Gastroesophageal sphincter (tissue), 4 donors: ENCODE data around the gene ENPEP. TPM values are rescaled to one million over a fixed set of nuclear protein-coding genes. Genes with fewer than 3 reads are reported as not detected.
"Not testable (repeated sequence)": the region's sequence is repeated elsewhere in the genome, so short reads cannot be mapped to it uniquely, and the experiment has no call there.

Experiments used
- ATAC-seq: fragments of 150-250 bp; one replicate; pipeline ENCODE4 v1.9.1; 2016; ENCODE audit warnings: mild to moderate bottlenecking, moderate library complexity
- H3K27ac ChIP-seq, 4 donors: fragments of 200-600 bp; sonication (generic) in 3 of 4; 1 replicate in 3 of 4; 2 replicates in 1 of 4; pipeline ENCODE4 v1.5.1; 2016 to 2019
- H3K27me3 ChIP-seq: fragments of 200-600 bp; sonication (generic); one replicate; pipeline ENCODE4 v1.5.1; 2019
- H3K36me3 ChIP-seq, 2 donors: fragments of 200-600 bp; sonication (generic); one replicate each; pipeline ENCODE4 v1.5.1; 2019; ENCODE audit warnings: control low read depth in 1 of 2
- H3K4me1 ChIP-seq, 3 donors: fragments of 200-600 bp; sonication (generic); 1 replicate in 2 of 3; 2 replicates in 1 of 3; pipeline ENCODE4 v1.5.1; 2016 to 2019; ENCODE audit warnings: control low read depth in 2 of 3
- H3K4me3 ChIP-seq, 2 donors: fragments of 200-600 bp; sonication (generic); one replicate each; pipeline ENCODE4 v1.5.1; 2019; ENCODE audit warnings: mild to moderate bottlenecking in 1 of 2, moderate library complexity in 1 of 2
- H3K9me3 ChIP-seq, 3 donors: fragments of 200-600 bp; sonication (generic); one replicate each; pipeline ENCODE4 v1.5.1; 2017 to 2019; ENCODE audit warnings: control low read depth in 2 of 3
- CTCF ChIP-seq, 4 experiments: fragments of 200-600 bp in 2 of 4; fragments of 450-650 bp in 2 of 4; sonication (generic) in 1 of 4; IDR thresholded peaks; one replicate each; pipeline ENCODE4 v1.5.1; 2017 to 2019; ENCODE audit warnings: antibody characterized with exemption in 4 of 4, mild to moderate bottlenecking in 2 of 4, moderate library complexity in 2 of 4
- EP300 ChIP-seq: sonication (generic); formaldehyde crosslinking; IDR thresholded peaks from one replicate; pipeline ENCODE4 v1.6.1; 2017; ENCODE audit warnings: antibody characterized with exemption, mild to moderate bottlenecking
- POLR2A ChIP-seq, 2 donors: fragments of 450-650 bp; IDR thresholded peaks; one replicate each; pipeline ENCODE4 v1.6.1; 2017; ENCODE audit warnings: antibody characterized with exemption in 2 of 2, mild to moderate bottlenecking in 2 of 2, moderate library complexity in 1 of 2
- POLR2AphosphoS5 ChIP-seq: sonication (generic); formaldehyde crosslinking; IDR thresholded peaks from one replicate; pipeline ENCODE4 v1.6.1; 2017; ENCODE audit warnings: antibody characterized with exemption
- whole genome bisulfite sequencing, 2 donors: methylation state at CpG; one replicate each; pipeline ENCODE4 v1.1.5; 2018; ENCODE audit warnings: low coverage in 1 of 2; 5-methylcytosine and 5-hydroxymethylcytosine counted together
- total RNA-seq, 4 donors: library from RNA; depleted of rRNA; stranded (reverse); fragments of >200 nt; gene quantifications; one replicate each; pipeline ENCODE4 v1.1.0, GENCODE V29; 2016

ENPEP gene, protein sequence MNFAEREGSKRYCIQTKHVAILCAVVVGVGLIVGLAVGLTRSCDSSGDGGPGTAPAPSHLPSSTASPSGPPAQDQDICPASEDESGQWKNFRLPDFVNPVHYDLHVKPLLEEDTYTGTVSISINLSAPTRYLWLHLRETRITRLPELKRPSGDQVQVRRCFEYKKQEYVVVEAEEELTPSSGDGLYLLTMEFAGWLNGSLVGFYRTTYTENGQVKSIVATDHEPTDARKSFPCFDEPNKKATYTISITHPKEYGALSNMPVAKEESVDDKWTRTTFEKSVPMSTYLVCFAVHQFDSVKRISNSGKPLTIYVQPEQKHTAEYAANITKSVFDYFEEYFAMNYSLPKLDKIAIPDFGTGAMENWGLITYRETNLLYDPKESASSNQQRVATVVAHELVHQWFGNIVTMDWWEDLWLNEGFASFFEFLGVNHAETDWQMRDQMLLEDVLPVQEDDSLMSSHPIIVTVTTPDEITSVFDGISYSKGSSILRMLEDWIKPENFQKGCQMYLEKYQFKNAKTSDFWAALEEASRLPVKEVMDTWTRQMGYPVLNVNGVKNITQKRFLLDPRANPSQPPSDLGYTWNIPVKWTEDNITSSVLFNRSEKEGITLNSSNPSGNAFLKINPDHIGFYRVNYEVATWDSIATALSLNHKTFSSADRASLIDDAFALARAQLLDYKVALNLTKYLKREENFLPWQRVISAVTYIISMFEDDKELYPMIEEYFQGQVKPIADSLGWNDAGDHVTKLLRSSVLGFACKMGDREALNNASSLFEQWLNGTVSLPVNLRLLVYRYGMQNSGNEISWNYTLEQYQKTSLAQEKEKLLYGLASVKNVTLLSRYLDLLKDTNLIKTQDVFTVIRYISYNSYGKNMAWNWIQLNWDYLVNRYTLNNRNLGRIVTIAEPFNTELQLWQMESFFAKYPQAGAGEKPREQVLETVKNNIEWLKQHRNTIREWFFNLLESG
- total RNA-seq: 1 to 10 TPM; 2.9 to 7.0 (median 6.3) TPM

DNA sequence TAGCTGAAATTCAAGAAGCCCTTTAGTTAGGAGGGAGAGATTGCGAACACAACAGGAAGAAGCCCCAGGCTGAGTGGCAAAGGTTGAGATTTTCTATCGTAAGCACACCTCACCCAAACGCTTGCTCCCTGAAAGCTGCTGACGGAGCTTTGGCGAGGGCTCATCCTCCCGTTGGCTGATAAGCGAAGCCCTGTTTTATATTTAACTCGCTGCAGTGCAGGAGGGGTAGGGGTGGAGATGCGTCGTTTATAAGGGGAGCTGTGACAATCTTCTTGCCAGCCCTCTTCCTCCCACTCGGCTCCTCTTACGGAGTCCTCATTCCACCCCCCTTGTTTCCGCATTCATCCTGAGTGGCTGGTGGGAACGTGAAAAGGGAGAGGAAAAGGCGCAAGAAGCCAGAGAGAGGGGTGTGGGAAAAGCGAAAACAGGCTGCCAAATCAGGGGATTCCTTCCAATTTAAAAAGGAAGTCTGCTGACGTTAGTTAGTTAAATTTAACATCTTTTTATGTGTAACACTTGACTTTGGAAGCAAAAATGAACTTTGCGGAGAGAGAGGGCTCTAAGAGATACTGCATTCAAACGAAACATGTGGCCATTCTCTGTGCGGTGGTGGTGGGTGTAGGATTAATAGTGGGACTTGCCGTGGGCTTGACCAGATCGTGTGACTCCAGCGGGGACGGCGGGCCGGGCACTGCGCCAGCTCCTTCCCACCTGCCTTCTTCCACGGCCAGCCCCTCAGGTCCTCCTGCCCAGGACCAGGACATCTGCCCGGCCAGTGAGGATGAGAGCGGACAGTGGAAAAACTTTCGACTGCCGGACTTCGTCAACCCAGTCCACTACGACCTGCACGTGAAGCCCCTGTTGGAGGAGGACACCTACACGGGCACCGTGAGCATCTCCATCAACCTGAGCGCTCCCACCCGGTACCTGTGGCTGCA is at the start of gene ENPEP:
Gene ENPEP, plus strand, starts transcription at position 275 of the 938 bp plus-strand sequence. Its CDS starts 260 bp downstream, at position 535.
- peak within 1 kb of the TSS; percentile 29 to 50 for H3K4me3 ChIP-seq
- H3K36me3 ChIP-seq: no peaks in the 10 kb centered on the region
- TF ChIP-seq POLR2AphosphoS5 (no peak), EP300 (no peak), POLR2A (IDR thresholded peaks at IDR 0.05) (no peak), CTCF (IDR thresholded peaks at IDR 0.05) (no peak)
- peak; percentile 33 for ATAC-seq
- WGBS, 2 donors: 15 to 16% methylated on average over 15 to 24 of the region's 39 CpGs
- H3K9me3 ChIP-seq: no peaks in the 10 kb centered on the region
- peak within 1 kb of the TSS in 3 of 4 donors; percentile 53 to 74 (median 62) for H3K27ac ChIP-seq
- H3K27me3 ChIP-seq: peaks cover 14% of the 10 kb centered on the region
- H3K4me1 ChIP-seq: no peaks in the 10 kb centered on the region

DNA sequence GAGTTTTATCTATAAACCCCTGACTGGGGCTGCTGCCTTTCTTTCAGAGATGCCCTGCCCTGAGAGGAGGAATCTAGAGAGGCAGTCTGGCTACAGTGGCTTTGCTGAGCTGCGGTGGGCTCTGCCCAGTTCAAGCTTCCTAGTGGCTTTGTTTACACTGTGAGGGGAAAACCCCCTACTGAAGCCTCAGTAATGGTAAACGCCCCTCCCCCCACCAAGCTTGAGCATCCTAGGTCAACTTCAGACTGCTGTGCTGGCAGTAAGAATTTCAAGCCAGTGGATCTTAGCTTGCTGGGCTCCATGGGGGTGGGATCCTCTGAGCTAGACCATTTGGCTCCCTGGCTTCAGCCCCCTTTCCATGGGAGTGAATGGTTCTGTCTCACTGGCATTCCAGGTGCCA is 44.1 kb upstream of the ENPEP start:
- ATAC-seq: not testable (repeated sequence)

DNA sequence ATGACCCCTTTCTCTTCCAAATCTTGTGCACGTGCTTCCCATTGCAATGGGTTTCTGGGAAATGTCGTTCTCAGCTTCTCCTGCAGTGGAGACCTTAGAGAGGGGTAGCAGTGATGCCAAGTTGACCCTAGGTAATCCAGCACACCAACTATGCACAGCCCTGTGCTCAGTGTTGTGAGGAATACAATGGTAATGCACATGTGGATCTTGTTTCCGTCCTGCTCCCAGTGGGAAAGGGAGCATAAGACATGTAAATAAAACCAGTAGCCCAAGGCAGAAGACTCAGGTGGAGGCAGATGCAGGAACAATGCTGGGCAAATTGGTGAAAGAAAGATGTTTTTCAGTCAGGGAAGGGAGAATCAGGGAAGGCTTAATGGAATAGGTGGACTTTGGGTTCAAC is 38.7 kb upstream of the ENPEP start:
- not testable (repeated sequence) for H3K4me3 ChIP-seq, H3K9me3 ChIP-seq, H3K27ac ChIP-seq, H3K36me3 ChIP-seq, ATAC-seq, H3K27me3 ChIP-seq, H3K4me1 ChIP-seq
- 78% methylated on average over 3 of the region's 3 CpGs; no CpG with 5 or more reads in 1 of the 2 donors for WGBS, 2 donors

More for the DNA sequence above, 44.1 kb upstream of the ENPEP start:
- H3K4me1 ChIP-seq, H3K27me3 ChIP-seq, H3K36me3 ChIP-seq, H3K27ac ChIP-seq, H3K4me3 ChIP-seq: not testable (repeated sequence)
- no CpG with 5 or more reads among the region's 2 CpGs for WGBS, 2 donors
- peaks cover 0 to 28% (median 0%) of the 10 kb centered on the region in 3 donors for H3K9me3 ChIP-seq

DNA sequence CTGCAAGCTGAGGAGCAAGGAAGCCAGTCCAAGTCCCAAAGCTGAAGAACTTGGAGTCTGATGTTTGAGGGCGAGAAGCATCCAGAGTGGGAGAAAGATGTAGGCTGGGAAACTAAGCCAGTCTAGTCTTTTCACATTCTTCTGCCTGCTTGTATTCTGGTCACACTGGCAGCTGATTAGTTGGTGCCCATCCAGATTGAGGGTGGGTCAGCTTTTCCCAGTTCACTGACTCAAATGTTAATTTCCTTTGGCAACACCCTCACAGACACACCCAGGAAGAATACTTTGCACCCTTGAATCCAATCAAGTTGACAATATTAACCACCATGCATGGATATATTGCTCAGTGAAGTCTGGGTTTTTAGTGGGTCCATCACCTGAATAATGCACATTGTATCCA is 36.7 kb upstream of the ENPEP start:
- 80 to 83% methylated on average over 1 of the region's 1 CpG for WGBS, 2 donors
- H3K36me3 ChIP-seq, H3K4me1 ChIP-seq, H3K9me3 ChIP-seq, H3K27ac ChIP-seq, H3K4me3 ChIP-seq, ATAC-seq, H3K27me3 ChIP-seq: not testable (repeated sequence)

- ATAC-seq: no peak
- 70 to 90% methylated on average over 1 to 2 of the region's 2 CpGs for WGBS, 2 donors
- H3K4me3 ChIP-seq: no peak overlapping the region
- H3K27me3 ChIP-seq: peaks cover 4% of the 10 kb centered on the region
- no peaks in the 10 kb centered on the region for H3K9me3 ChIP-seq
- no peaks in the 10 kb centered on the region for H3K4me1 ChIP-seq
- no peak for TF ChIP-seq POLR2A (IDR thresholded peaks at IDR 0.05)
- TF ChIP-seq POLR2AphosphoS5: no peak
- TF ChIP-seq EP300: no peak
- no peak for TF ChIP-seq CTCF (IDR thresholded peaks at IDR 0.05)
- no peak overlapping the region for H3K27ac ChIP-seq
- no peaks in the 10 kb centered on the region for H3K36me3 ChIP-seq
These were observed 33.6 kb upstream of the ENPEP start for GRCh38 chr4:110442309-110442708.

DNA sequence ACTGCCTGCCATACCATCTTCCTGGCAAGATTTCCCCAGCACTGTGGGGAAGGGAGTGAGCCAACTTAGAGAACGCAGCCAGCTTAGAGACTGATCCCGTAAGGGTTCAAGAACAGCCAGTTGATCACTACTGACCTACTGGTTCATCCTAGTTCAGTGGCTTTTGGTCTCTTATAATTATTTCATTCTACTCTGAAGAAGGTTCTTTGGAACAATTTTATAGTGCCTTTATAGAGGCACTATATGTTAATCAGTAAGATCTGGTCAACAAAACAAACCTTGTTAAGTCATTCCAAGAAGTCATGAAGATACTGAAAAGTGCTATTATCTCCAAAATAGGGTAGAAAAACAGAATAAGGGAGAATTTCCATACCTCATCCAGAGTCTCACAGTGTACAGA is 33.2 kb upstream of the ENPEP start:
- no peaks in the 10 kb centered on the region for H3K9me3 ChIP-seq
- H3K4me3 ChIP-seq: no peak overlapping the region
- peaks cover 4% of the 10 kb centered on the region for H3K27me3 ChIP-seq
- ATAC-seq: no peak
- WGBS, 2 donors: 86% methylated on average over 2 of the region's 2 CpGs; no CpG with 5 or more reads in 1 of the 2 donors
- no peaks in the 10 kb centered on the region for H3K36me3 ChIP-seq
- TF ChIP-seq POLR2A (IDR thresholded peaks at IDR 0.05) (no peak), POLR2AphosphoS5 (no peak), CTCF (IDR thresholded peaks at IDR 0.05) (no peak), EP300 (no peak)
- H3K4me1 ChIP-seq: no peaks in the 10 kb centered on the region
- no peak overlapping the region for H3K27ac ChIP-seq
